NCI-H1105 treated with DMSO at 0.1 percent for 48 hours (cell line): Measurements from ENCODE around the gene TTC4.

Experiments used
- DNase-seq: peaks from one replicate; lab custom pipeline; 2025; lab: John Stamatoyannopoulos, UW

TTC4 gene

GRCh38 chr1:54784066-54784465 is 68.4 kb downstream of the TTC4 start:
- no peak for DNase-seq

- no peak for DNase-seq
Measured at GRCh38 chr1:54786778-54787177, 71.1 kb downstream of the TTC4 start.

GRCh38 chr1:54787604-54788003 is 71.9 kb downstream of the TTC4 start:
- no peak for DNase-seq

- DNase-seq = no peak
Measured at GRCh38 chr1:54788459-54788858, 72.8 kb downstream of the TTC4 start.

- no peak for DNase-seq
Measured at GRCh38 chr1:54791880-54792522, 76.3 kb downstream of the TTC4 start.
